HEK293 (cell line): ENCODE measurements around the gene PM20D1.

Source experiments
- CTCF ChIA-PET: fragments of 350-600 bp; formaldehyde crosslinking; extraction: SDS; loops from one replicate; lab custom pipeline; 2021; ENCODE audit warnings: antibody characterized with exemption; lab: Yijun Ruan, JAX
- POLR2A ChIA-PET: fragments of 300-600 bp; formaldehyde crosslinking; extraction: SDS; loops from one replicate; lab custom pipeline; 2020; ENCODE audit warnings: antibody characterized with exemption, inconsistent platforms; lab: Yijun Ruan, JAX
- H3K27ac ChIP-seq: fragments of 200-500 bp; sonication (Bioruptor generic); 2 replicates; pipeline ENCODE4 v1.5.1; 2014; ENCODE audit warnings: low read depth, low read length, control low read depth, inconsistent platforms; ENCODE audit errors: extremely low read depth
- H3K36me3 ChIP-seq, 2 experiments: fragments of 200-500 bp in 1 of 2; sonication (Bioruptor generic) in 1 of 2; 1 replicate in 1 of 2; 2 replicates in 1 of 2; pipeline ENCODE4 v1.5.1; 2014 to 2017; ENCODE audit warnings: inconsistent platforms in 2 of 2, low read length in 2 of 2; ENCODE audit not compliant: control insufficient read depth in 2 of 2, insufficient read depth in 1 of 2
- H3K4me1 ChIP-seq: fragments of 200-500 bp; sonication (Bioruptor generic); 2 replicates; pipeline ENCODE4 v1.5.1; 2014; ENCODE audit warnings: mild to moderate bottlenecking, low read length, inconsistent platforms; ENCODE audit not compliant: control insufficient read depth, insufficient read depth
- H3K4me3 ChIP-seq: 2 replicates; pipeline ENCODE4 v1.5.1; 2011; ENCODE audit warnings: low read depth, mild to moderate bottlenecking, control low read depth, low read length, moderate library complexity
- H3K9me3 ChIP-seq: fragments of 200-500 bp; sonication (Bioruptor generic); 2 replicates; pipeline ENCODE4 v1.5.1; 2014; ENCODE audit warnings: low read depth, low read length, inconsistent platforms; ENCODE audit not compliant: control insufficient read depth, insufficient read depth
- KLF1 ChIP-seq: fragments of 450-650 bp; formaldehyde crosslinking; IDR thresholded peaks from 2 replicates; pipeline ENCODE4 v1.5.1; 2016; ENCODE audit warnings: missing biosample characterization, missing genetic modification characterization
- PRDM1 ChIP-seq: fragments of 450-650 bp; formaldehyde crosslinking; IDR thresholded peaks from 2 replicates; pipeline ENCODE4; 2016; ENCODE audit warnings: missing biosample characterization, missing genetic modification characterization
- SALL2 ChIP-seq: fragments of 450-650 bp; formaldehyde crosslinking; IDR thresholded peaks from 2 replicates; pipeline ENCODE4 v1.5.0; 2017; ENCODE audit warnings: missing biosample characterization, mild to moderate bottlenecking, missing genetic modification characterization, borderline replicate concordance
- ZBTB21 ChIP-seq: fragments of 450-650 bp; formaldehyde crosslinking; IDR thresholded peaks from 2 replicates; pipeline ENCODE4 v1.5.1; 2017; ENCODE audit warnings: missing biosample characterization, missing genetic modification characterization
- ZBTB6 ChIP-seq: fragments of 450-650 bp; formaldehyde crosslinking; IDR thresholded peaks from 2 replicates; pipeline ENCODE4 v1.5.1; 2017; ENCODE audit warnings: missing biosample characterization, missing genetic modification characterization
- ZNF112 ChIP-seq: fragments of 450-650 bp; formaldehyde crosslinking; IDR thresholded peaks from 2 replicates; pipeline ENCODE4 v1.5.0; 2017; ENCODE audit warnings: missing biosample characterization, missing genetic modification characterization
- ZNF214 ChIP-seq: fragments of 450-650 bp; formaldehyde crosslinking; IDR thresholded peaks from 2 replicates; pipeline ENCODE4 v1.5.1; 2017; ENCODE audit warnings: missing biosample characterization, mild to moderate bottlenecking, missing genetic modification characterization, borderline replicate concordance
- ZNF223 ChIP-seq: fragments of 450-650 bp; formaldehyde crosslinking; IDR thresholded peaks from 2 replicates; pipeline ENCODE4 v1.5.1; 2016; ENCODE audit warnings: missing biosample characterization, missing genetic modification characterization
- ZNF302 ChIP-seq: fragments of 450-650 bp; formaldehyde crosslinking; IDR thresholded peaks from 2 replicates; pipeline ENCODE4 v1.5.1; 2016; ENCODE audit warnings: missing biosample characterization, missing genetic modification characterization, low read depth
- ZNF366 ChIP-seq: fragments of 450-650 bp; formaldehyde crosslinking; conservative IDR thresholded peaks from 2 replicates; pipeline ENCODE4 v1.5.1; 2016; ENCODE audit warnings: missing biosample characterization, missing genetic modification characterization
- ZNF449 ChIP-seq: fragments of 450-650 bp; formaldehyde crosslinking; IDR thresholded peaks from 2 replicates; pipeline ENCODE4 v1.5.1; 2017; ENCODE audit warnings: missing biosample characterization, mild to moderate bottlenecking, missing genetic modification characterization, moderate library complexity
- ZNF473 ChIP-seq: fragments of 450-650 bp; formaldehyde crosslinking; IDR thresholded peaks from 2 replicates; pipeline ENCODE4 v1.5.1; 2017; ENCODE audit warnings: missing biosample characterization, missing genetic modification characterization
- ZNF558 ChIP-seq: fragments of 450-650 bp; formaldehyde crosslinking; IDR thresholded peaks from 2 replicates; pipeline ENCODE4 v1.5.1; 2016; ENCODE audit warnings: missing biosample characterization, missing genetic modification characterization
- ZNF629 ChIP-seq: fragments of 450-650 bp; formaldehyde crosslinking; IDR thresholded peaks from 2 replicates; pipeline ENCODE4 v1.5.1; 2017; ENCODE audit warnings: missing biosample characterization, missing genetic modification characterization
- ZNF792 ChIP-seq: fragments of 450-650 bp; formaldehyde crosslinking; IDR thresholded peaks from 2 replicates; pipeline ENCODE4 v1.5.1; 2016; ENCODE audit warnings: missing biosample characterization, missing genetic modification characterization
- ZSCAN30 ChIP-seq: fragments of 450-650 bp; IDR thresholded peaks from 2 replicates; pipeline ENCODE4 v1.5.1; 2018; ENCODE audit warnings: missing biosample characterization, mild to moderate bottlenecking, missing genetic modification characterization, moderate library complexity
- ZSCAN4 ChIP-seq: fragments of 450-650 bp; formaldehyde crosslinking; IDR thresholded peaks from 2 replicates; pipeline ENCODE4 v1.5.1; 2017; ENCODE audit warnings: missing biosample characterization, missing genetic modification characterization

PM20D1 gene

GRCh38 chr1:205783433-205783795 is 66.5 kb downstream of the PM20D1 start:
- no peak overlapping the region for H3K4me3 ChIP-seq
- H3K4me1 ChIP-seq = 0 out of 2 replicates have a peak, but pooled peaks cover 4% of the 10 kb centered on the region
- TF ChIP-seq ZSCAN4 (no peak), ZNF302 (no peak), ZNF792 (tag by site-specific recombination) (no peak), ZNF629 (tag by site-specific recombination) (no peak), ZSCAN30 (tag by site-specific recombination) (no peak), ZNF473 (tag by site-specific recombination) (no peak), ZNF223 (no peak), ZBTB6 (tag by site-specific recombination) (no peak), KLF1 (tag by site-specific recombination) (no peak), ZNF558 (tag by site-specific recombination) (no peak), ZNF449 (tag by site-specific recombination) (no peak), SALL2 (tag by site-specific recombination) (no peak), ZNF112 (tag by site-specific recombination) (no peak)
- no peaks in the 10 kb centered on the region for H3K36me3 ChIP-seq
- ChIA-PET CTCF (interaction anchor here (1.5 to 3.0 kb wide), 2 partner anchors 8 to 125 kb away, joined by 4 to 14 read pairs; no protein-coding TSS in a partner anchor), POLR2A (no interaction called here)
- no peaks in the 10 kb centered on the region for H3K9me3 ChIP-seq
- H3K27ac ChIP-seq = no peak overlapping the region

- Histone ChIP-seq H3K9me3 (no peaks in the 10 kb centered on the region), H3K27ac (no peak overlapping the region), H3K4me1 (0 out of 2 replicates have a peak, but pooled peaks cover 4% of the 10 kb centered on the region), H3K4me3 (no peak overlapping the region), H3K36me3 (no peaks in the 10 kb centered on the region)
- POLR2A ChIA-PET = interaction anchor here (1.2 kb wide), 1 partner anchor 43 kb away, joined by 3 read pairs; no protein-coding TSS in a partner anchor
- CTCF ChIA-PET = interaction anchor here (0.6 to 3.0 kb wide), 4 partner anchors 9 to 195 kb away, joined by 3 to 17 read pairs (median 9); no protein-coding TSS in a partner anchor
- no peak for TF ChIP-seq ZNF214 (tag by site-specific recombination)
These were observed 67.1 kb downstream of the PM20D1 start for GRCh38 chr1:205782627-205783432.

GRCh38 chr1:205780335-205780734 is 69.6 kb downstream of the PM20D1 start:
- H3K9me3 ChIP-seq = no peaks in the 10 kb centered on the region
- H3K4me1 ChIP-seq = no peaks in the 10 kb centered on the region
- CTCF ChIA-PET = interaction anchor here (1.0 kb wide), 1 partner anchor 12 kb away, joined by 4 read pairs; no protein-coding TSS in a partner anchor
- H3K36me3 ChIP-seq = no peaks in the 10 kb centered on the region
- POLR2A ChIA-PET = no interaction called here
- TF ChIP-seq PRDM1 (peak; percentile 58; the same call in 1 of the 2 replicates), ZBTB21 (tag by site-specific recombination) (no peak), ZNF366 (tag by site-specific recombination) (0 out of 2 replicates have a peak, but pooled peaks have one; percentile 30)
- no peak overlapping the region for H3K4me3 ChIP-seq
- no peak overlapping the region for H3K27ac ChIP-seq
